SKM-1 treated with dmso at 0.1 percent for 144 hours (cell line): ENCODE measurements around the gene TTLL11.

Source experiments
- DNase-seq: peaks from one replicate; lab custom pipeline; 2025; ENCODE audit not compliant: unreplicated experiment; lab: John Stamatoyannopoulos, UW

TTLL11 gene

DNA sequence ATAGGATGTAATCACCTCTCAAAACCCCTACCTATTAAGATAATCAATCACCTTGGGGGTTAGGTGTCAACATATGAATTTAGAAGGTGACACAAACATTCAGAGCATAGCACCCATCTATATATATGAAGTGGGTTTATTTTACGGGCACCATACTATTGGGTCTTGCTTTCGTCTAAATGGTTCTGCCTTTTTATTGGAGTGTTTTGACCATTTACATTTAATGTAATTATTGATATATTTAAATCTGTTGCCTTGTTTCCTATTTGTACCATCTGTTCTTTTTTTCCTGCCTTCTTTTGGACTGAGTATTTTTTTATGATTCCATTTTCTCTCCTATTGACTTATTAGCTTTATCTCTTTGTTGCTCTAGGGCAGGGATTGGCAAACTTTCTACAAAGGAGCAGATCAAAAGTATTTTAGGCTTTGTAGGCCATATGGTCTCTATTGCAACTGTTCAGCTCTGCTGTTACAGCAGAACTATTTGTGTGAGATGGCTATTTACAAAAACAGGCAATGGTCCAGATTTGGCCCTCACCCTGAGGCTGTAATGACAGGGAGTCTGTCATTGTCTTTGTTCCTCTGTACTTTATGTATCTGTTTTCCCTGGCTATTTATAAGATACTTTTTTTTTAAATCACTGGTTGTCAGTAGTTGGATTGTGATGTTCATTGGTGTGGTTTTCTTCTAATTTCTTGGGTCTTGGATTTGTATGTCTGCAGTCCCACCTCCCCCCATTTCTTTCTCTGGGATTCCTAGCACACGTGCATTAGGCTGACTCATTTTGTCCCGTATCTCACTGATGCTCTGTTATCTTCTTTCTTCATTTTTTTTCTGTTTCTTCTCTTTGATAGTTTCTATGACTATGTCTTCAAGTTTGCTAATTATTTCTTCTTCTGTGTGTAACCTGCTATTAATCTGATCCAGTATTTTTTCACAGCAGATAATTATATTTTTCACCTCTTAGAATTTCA lies 314.6 kb downstream of the TTLL11 start:
- DNase-seq = no peak

DNA sequence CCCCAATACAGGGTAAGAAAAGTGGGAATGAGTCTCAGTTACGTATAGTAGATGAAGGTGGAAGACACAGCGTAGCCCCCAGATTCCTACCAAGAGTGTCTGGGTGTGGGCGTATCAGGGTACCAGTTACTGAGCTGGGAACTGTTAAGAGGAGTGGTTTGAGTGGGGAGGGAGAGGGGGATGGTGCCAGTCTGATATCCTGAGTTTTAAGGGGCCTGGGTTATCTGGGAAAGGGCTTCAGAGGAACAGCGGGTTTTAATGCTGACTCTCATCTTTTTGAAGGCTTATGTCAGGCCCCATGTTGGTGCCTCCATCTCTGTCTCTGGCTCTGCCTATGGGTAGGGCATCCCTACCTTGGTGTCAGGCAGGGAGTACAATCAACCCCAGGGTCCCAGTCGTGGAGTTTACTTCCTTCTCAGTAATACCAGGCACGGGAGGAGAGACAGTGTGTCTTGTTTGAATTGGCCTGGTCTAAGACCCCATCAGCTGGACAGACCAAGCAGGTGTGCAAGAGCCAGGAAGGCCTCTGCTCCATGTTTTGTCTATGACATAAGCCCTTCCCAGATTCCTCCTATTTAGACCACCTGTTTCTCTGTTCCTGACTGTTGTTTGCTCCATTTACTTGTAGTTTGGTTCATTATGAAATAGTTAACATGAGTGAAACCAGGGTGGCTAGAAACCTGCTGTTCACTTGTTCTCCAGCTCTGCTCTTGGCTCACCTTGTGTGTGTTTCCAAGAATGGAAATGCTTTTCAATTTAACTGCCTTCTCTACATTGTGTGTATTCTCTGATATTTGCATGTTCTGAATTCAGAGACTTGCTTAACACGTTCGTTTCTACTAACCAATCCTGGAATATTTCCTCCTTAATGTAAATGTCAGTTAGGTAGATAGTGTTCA lies 316.1 kb downstream of the TTLL11 start:
- DNase-seq = no peak

DNA sequence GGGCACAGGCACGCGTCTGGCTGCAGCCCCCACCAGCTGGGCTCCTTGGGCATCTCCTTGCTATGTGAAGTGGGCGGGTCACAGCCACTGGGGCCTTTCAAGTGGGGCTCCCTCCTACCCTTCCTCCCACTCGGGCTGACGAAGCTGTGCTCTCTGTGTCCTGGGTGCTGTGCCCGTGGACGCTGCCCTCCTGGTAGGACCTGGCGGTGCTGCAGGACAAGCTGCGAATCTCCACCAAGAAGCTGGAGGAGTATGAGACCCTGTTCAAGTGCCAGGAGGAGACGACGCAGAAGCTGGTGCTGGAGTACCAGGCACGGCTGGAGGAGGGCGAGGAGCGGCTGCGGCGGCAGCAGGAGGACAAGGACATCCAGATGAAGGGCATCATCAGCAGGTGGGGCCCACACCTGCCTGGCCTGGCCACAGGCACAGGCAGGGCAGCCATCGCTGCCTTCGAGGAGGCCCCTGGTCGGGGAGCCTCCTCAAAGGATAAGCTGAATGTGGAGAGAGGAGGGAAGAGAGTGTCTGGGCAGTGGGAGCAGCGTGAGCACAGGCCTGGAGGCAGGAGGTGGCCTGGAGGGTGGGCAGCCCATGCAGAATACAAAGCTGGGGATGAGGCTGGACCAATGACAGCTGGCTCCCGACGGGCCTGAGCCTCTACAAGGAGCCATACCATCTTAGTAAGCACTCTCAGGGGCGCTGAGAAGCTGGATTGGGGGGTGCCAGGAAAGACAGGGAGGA lies 316.9 kb downstream of the TTLL11 start:
- no peak for DNase-seq

DNA sequence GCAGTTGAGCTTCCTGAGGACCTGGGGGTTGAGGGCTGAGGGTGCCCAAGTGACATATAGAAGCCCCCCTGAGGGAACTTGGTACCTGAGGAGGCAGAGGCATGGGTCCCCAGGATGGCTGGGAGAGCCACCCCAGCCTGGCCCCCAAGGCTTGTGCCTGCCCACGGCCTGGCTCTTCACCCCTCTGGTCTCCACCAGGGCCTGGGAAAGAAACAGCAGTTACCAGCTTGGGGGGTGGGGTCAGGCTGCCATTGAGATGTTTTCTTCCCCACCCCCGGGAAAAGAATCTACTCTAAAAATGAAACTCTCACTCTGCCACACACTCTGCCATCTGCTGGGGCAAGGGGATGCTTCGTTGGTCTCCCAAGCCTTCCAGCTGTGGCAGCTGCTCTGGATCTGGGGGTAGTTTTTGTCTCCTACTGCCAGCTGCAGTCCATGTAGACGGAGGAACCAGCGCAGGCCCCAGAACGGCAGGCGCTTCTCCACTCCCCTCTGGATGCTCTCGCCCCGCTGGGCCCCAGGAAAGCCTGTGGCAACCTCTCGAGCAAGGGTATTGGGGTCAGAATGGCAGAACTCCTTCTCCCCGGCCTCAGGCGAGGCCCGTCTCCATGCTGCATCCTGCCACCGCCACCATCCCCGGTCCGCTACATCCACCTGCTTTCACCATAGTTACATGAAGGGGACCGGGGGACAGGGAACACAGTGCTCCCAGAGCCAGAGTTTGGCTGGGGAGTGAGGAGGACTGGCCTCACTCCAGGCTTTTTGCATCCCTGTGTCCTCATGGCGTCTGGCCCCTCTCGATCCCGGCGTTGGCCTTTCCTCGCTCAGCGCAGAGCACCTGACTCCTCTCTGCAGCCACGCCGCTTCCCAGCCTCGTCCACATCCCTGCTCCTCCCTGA lies 318.1 kb downstream of the TTLL11 start:
- no peak for DNase-seq

DNA sequence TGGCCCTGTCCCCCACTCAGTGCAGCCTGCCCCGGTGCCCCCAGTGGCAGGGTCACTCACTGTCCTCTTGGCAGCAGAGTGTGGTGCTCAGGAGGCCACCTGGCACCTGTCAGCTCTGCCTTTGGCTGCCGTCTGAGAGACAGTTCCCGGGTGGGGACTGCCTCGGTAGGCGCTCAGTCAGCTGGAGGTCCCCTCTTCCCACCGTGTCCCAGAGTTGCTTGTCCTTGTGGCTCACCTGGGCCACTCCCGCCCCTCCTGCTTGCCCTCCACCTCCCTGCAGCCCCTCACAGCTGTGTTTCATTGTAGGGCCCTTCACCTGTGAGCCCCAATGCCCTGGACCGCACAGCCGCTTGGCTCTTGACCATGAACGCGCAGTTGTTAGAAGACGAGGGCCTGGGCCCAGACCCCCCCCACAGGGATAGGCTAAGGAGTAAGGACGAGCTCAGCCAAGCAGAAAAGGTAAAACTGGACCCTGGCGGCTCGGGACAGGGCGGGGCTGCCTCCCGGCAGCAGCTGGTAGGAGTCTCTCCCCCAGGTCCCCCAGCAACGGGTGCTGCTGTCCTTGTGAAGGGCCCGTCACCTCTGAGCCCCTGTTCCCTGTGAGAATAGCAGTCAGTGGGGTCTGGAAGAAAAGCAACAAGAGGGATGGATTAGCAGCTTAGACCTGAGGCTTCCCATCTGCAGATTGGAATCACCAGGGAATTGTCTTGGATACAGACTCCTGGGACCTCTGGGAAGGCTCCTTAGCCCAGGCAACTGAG lies 319.0 kb downstream of the TTLL11 start:
- DNase-seq = no peak

DNA sequence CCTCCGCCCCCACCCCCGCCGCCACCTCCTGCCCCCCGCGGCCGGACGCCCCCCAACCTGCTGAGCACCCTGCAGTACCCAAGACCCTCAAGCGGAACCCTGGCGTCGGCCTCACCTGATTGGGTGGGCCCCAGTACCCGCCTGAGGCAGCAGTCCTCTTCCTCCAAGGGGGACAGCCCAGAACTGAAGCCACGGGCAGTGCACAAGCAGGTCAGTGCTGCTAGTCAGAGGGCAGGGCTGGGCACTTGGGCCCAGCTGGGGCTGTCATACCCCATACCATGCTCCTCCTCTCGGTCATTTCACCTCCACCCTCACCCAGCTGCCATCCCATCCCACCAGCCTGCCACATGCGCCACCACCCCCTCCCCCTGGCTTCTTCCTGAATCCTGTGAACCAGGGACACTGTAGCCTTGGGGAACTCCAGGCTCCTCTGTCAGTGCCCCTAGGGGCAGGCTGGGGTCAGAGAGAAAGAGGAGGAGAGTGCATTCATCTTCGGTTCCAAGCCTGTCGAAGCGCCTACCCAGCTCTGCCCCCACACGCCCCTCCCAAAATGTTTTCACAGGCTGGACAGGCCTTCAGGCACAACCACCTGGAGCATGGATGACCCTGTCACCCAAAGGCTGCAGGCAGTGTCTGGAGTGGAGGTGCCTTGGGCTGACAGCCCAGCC lies 319.7 kb downstream of the TTLL11 start:
- no peak for DNase-seq

DNA sequence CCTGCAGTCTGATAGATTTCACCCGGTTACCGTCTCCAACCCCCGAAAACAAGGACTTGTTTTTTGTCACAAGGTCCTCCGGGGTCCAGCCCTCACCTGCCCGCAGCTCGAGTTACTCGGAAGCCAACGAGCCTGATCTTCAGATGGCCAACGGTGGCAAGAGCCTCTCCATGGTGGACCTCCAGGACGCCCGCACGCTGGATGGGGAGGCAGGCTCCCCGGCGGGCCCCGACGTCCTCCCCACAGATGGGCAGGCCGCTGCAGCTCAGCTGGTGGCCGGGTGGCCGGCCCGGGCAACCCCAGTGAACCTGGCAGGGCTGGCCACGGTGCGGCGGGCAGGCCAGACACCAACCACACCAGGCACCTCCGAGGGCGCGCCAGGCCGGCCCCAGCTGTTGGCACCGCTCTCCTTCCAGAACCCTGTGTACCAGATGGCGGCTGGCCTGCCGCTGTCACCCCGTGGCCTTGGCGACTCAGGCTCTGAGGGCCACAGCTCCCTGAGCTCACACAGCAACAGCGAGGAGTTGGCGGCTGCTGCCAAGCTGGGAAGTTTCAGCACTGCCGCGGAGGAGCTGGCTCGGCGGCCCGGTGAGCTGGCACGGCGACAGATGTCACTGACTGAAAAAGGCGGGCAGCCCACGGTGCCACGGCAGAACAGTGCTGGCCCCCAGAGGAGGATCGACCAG lies 320.4 kb downstream of the TTLL11 start:
- no peak for DNase-seq
